ENCODE measurements around the gene PCDHB9.
"Not testable (repeated sequence)": the region's sequence is repeated elsewhere in the genome, so short reads cannot be mapped to it uniquely, and the experiment has no call there.

The PCDHB9 gene

DNA sequence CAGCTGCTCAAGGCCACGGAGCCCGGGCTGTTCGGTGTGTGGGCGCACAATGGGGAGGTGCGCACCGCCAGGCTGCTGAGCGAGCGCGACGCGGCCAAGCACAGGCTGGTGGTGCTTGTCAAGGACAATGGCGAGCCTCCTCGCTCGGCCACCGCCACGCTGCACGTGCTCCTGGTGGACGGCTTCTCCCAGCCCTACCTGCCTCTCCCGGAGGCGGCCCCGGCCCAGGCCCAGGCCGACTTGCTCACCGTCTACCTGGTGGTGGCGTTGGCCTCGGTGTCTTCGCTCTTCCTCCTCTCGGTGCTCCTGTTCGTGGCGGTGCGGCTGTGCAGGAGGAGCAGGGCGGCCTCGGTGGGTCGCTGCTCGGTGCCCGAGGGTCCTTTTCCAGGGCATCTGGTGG lies 2.2 kb downstream of the PCDHB9 start:
- DNase-seq: not testable (repeated sequence)

DNA sequence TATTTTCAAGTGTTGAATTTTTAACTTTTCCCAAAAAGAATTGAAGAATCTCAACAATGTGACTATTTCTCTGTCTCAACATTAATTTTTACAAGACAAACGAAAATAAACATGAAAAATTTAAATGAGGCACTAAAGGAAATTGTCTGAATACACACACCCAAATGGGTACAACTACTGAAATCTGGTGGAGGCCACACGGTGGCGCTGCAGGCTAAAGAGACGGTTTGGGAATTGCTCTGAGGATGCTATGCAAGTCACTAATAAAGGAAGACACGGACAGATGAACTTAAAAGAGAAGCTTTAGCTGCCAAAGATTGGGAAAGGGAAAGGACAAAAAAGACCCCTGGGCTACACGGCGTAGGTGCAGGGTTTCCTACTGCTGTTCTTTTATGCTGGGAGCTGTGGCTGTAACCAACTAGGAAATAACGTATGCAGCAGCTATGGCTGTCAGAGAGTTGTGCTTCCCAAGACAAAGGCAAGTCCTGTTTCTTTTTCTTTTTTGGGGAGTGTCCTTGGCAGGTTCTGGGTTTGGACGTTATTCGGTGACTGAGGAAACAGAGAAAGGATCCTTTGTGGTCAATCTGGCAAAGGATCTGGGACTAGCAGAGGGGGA lies 5.3 kb downstream of the PCDHB9 start, which contains the start of gene PCDHB10:
Gene PCDHB10, plus strand, starts transcription at position 244 of the 616 bp plus-strand sequence. Its CDS starts 200 bp downstream, at position 444.
- peak; percentile 8 for DNase-seq

DNA sequence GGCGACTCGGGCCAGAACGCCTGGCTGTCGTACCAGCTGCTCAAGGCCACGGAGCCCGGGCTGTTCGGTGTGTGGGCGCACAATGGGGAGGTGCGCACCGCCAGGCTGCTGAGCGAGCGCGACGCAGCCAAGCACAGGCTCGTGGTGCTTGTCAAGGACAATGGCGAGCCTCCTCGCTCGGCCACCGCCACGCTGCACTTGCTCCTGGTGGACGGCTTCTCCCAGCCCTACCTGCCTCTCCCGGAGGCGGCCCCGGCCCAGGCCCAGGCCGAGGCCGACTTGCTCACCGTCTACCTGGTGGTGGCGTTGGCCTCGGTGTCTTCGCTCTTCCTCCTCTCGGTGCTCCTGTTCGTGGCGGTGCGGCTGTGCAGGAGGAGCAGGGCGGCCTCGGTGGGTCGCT lies 7.4 kb downstream of the PCDHB9 start:
- DNase-seq: not testable (repeated sequence)

DNA sequence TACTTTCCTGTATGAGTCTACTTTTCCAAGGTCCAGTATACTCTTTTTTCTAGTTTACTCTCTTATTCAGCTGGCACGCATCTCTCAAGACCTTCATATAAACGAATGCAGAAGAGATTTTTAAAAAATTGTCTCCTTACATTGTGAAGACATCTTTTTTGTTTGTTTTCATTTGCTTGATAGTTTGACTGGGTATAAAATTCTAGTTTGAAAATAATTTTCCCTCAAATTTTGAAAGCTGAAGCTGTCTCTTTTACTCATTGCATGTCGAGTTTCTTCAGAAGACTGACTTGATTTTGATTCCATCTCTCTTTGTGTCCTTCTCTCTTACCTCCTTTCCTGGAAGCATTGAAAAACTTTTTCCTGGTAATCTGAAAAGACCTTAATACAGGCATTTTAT lies 9.4 kb downstream of the PCDHB9 start:
- no peak for DNase-seq

DNA sequence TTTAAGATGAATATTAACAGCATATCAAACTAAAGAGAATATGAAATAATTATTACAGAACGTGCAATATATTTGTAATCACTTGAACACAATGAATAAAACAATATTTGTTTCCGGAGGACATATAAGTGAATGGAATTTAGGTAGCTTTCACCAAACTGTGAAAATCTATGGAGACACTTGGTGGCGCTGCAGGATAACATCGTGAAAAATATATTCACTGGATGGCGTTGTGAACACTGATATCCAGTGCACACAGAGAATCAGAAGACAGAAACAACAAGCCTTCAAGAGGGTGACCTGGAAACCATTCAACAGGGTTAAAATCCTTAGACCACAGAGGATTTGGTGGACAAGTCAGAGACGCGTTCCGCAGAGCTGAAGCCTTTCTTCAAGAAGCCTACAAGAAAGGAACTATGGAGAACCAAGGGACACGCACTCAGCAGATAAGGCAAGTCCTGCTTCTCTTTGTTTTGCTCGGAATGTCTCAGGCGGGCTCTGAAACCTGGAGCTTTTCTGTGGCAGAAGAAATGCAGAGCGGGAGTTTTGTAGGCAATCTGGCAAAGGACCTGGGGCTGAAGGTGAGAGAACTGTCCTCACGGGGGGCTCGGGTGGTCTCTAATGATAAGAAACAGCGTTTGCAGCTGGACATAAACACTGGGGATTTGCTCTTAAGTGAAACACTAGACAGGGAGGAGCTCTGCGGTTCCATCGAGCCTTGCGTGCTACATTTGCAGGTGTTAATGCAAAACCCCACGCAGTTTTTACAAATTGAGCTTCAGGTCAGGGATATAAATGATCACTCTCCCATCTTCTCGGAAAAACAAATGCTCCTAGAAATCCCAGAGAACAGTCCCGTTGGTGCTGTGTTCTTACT lies 12.6 kb downstream of the PCDHB9 start, which contains the start of gene PCDHB11:
Gene PCDHB11, plus strand, starts transcription at position 269 of the 877 bp plus-strand sequence. Its CDS starts 148 bp downstream, at position 417.
- no peak for DNase-seq

DNA sequence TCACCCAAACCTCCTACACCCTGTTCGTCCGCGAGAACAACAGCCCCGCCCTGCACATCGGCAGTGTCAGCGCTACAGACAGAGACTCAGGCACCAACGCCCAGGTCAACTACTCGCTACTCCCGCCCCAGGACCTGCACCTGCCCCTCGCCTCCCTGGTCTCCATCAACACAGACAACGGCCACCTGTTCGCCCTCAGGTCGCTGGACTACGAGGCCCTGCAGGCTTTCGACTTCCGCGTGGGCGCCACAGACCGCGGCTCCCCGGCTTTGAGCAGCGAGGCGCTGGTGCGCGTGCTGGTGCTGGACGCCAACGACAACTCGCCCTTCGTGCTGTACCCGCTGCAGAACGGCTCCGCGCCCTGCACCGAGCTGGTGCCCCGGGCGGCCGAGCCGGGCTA lies 14.2 kb downstream of the PCDHB9 start:
- DNase-seq: not testable (repeated sequence)

DNA sequence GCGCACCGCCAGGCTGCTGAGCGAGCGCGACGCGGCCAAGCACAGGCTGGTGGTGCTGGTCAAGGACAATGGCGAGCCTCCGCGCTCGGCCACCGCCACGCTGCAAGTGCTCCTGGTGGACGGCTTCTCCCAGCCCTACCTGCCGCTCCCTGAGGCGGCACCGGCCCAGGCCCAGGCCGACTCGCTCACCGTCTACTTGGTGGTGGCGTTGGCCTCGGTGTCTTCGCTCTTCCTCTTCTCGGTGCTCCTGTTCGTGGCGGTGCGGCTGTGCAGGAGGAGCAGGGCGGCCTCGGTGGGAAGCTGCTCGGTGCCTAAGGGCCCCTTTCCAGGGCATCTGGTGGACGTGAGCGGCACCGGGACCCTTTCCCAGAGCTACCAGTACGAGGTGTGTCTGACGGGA lies 14.7 kb downstream of the PCDHB9 start:
- not testable (repeated sequence) for DNase-seq

DNA sequence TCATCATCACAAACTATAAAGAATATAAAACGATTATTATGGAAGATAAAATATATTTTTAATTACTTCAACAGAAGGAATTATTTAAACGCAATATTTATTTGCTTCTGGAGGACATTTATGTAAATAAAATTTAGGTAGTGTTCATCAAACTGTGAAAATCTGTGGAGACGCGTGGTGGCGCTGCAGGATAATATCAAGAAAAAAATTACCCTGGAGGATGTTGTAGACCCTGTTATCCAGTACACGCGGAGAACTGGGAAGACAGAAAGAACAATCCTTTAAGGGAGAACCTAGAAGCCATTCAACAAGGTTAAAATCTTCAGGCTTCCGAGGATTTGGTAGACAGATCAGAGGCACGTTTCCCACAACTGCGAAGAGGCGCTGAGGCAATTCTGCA lies 21.5 kb downstream of the PCDHB9 start, which contains the start of gene PCDHB12:
Gene PCDHB12, plus strand, starts transcription at position 242 of the 400 bp plus-strand sequence. CDS start 189 bp downstream, outside the sequence.
- no peak for DNase-seq

DNA sequence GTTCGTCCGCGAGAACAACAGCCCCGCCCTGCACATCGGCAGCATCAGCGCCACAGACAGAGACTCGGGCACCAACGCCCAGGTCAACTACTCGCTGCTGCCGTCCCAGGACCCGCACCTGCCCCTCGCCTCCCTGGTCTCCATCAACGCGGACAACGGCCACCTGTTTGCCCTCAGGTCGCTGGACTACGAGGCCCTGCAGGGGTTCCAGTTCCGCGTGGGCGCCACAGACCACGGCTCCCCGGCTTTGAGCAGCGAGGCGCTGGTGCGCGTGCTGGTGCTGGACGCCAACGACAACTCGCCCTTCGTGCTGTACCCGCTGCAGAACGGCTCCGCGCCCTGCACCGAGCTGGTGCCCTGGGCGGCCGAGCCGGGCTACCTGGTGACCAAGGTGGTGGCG lies 23.3 kb downstream of the PCDHB9 start:
- not testable (repeated sequence) for DNase-seq

DNA sequence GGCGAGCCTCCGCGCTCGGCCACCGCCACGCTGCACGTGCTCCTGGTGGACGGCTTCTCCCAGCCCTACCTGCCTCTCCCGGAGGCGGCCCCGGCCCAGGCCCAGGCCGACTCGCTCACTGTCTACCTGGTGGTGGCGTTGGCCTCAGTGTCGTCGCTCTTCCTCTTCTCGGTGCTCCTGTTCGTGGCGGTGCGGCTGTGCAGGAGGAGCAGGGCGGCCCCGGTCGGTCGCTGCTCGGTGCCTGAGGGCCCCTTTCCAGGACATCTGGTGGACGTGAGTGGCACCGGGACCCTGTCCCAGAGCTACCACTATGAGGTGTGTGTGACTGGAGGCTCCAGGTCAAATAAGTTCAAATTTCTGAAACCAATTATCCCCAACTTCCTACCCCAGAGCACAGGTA lies 23.9 kb downstream of the PCDHB9 start:
- not testable (repeated sequence) for DNase-seq

DNA sequence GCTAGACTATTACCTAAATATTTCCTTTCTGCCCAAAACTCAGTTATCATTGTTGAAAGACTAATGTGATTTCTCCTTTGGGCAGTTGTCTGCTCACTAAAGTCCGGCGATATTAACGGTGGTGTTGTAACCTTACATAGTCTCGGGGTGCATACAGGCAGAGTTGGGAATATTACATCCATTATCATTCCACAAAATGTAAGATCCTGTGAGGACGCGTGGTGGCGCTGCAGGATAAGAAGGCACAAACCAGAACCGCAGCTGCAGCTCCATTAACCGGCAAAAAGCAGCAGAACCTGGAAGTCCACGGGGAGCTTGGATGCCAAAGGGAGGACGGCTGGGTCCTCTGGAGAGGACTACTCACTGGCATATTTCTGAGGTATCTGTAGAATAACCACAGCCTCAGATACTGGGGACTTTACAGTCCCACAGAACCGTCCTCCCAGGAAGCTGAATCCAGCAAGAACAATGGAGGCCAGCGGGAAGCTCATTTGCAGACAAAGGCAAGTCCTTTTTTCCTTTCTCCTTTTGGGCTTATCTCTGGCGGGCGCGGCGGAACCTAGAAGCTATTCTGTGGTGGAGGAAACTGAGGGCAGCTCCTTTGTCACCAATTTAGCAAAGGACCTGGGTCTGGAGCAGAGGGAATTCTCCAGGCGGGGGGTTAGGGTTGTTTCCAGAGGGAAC lies 26.8 kb downstream of the PCDHB9 start, which contains the start of gene PCDHB13:
Gene PCDHB13, plus strand, starts transcription at position 264 of the 684 bp plus-strand sequence. Its CDS starts 205 bp downstream, at position 469.
- peak; percentile 5 for DNase-seq

DNA sequence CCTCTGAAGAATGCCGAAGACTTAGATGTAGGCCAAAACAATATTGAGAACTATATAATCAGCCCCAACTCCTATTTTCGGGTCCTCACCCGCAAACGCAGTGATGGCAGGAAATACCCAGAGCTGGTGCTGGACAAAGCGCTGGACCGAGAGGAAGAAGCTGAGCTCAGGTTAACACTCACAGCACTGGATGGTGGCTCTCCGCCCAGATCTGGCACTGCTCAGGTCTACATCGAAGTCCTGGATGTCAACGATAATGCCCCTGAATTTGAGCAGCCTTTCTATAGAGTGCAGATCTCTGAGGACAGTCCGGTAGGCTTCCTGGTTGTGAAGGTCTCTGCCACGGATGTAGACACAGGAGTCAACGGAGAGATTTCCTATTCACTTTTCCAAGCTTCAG lies 27.6 kb downstream of the PCDHB9 start:
- not testable (repeated sequence) for DNase-seq

DNA sequence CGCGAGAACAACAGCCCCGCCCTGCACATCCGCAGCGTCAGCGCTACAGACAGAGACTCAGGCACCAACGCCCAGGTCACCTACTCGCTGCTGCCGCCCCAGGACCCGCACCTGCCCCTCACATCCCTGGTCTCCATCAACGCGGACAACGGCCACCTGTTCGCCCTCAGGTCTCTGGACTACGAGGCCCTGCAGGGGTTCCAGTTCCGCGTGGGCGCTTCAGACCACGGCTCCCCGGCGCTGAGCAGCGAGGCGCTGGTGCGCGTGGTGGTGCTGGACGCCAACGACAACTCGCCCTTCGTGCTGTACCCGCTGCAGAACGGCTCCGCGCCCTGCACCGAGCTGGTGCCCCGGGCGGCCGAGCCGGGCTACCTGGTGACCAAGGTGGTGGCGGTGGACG lies 28.5 kb downstream of the PCDHB9 start:
- not testable (repeated sequence) for DNase-seq

DNA sequence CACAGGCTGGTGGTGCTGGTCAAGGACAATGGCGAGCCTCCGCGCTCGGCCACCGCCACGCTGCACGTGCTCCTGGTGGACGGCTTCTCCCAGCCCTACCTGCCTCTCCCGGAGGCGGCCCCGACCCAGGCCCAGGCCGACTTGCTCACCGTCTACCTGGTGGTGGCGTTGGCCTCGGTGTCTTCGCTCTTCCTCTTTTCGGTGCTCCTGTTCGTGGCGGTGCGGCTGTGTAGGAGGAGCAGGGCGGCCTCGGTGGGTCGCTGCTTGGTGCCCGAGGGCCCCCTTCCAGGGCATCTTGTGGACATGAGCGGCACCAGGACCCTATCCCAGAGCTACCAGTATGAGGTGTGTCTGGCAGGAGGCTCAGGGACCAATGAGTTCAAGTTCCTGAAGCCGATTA lies 29.1 kb downstream of the PCDHB9 start:
- not testable (repeated sequence) for DNase-seq

DNA sequence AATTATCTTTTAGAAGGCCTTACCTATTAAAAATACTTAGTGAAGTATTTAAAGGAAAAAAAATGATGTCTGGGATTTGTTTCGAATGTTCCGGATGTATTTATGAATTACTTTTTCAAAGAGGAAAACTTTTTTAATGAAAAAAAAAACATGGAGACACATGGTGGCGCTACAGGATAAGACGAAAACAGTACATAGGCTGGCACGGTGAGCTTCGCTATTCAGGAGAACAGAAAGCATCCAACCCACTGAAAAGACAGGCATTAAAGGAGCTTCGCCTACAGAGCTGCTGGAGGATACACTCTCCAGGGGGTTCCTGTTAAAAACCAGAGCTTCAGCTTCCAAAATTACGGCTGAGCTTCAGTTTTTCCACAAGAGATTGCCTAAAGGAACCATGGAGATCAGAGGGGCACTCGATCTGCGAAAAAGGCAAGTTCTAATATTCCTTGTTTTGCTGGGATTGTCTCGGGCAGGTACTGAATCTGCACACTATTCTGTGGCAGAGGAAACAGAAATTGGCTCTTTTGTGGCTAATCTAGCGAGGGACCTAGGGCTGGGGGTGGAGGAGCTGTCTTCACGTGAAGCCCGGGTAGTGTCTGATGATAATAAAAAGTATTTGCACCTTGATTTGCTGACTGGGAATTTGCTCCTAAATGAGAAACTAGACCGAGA lies 36.3 kb downstream of the PCDHB9 start, which contains the start of gene PCDHB14:
Gene PCDHB14, plus strand, starts transcription at position 232 of the 672 bp plus-strand sequence. Its CDS starts 163 bp downstream, at position 395.
- no peak for DNase-seq

DNA sequence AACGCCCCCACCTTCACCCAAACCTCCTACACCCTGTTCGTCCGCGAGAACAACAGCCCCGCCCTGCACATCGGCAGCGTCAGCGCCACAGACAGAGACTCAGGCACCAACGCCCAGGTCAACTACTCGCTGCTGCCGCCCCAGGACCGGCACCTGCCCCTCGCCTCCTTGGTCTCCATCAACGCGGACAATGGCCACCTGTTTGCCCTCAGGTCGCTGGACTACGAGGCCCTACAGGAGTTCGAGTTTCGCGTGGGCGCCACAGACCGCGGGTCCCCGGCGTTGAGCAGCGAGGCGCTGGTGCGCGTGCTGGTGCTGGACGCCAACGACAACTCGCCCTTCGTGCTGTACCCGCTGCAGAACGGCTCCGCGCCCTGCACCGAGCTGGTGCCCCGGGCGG lies 37.9 kb downstream of the PCDHB9 start:
- DNase-seq: not testable (repeated sequence)

DNA sequence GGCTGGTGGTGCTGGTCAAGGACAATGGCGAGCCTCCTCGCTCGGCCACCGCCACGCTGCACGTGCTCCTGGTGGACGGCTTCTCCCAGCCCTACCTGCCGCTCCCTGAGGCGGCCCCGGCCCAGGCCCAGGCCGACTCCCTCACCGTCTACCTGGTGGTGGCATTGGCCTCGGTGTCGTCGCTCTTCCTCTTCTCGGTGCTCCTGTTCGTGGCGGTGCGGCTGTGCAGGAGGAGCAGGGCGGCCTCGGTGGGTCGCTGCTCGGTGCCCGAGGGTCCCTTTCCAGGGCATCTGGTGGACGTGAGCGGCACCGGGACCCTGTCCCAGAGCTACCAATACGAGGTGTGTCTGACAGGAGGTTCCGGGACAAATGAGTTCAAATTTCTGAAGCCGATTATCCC lies 38.5 kb downstream of the PCDHB9 start:
- not testable (repeated sequence) for DNase-seq

DNA sequence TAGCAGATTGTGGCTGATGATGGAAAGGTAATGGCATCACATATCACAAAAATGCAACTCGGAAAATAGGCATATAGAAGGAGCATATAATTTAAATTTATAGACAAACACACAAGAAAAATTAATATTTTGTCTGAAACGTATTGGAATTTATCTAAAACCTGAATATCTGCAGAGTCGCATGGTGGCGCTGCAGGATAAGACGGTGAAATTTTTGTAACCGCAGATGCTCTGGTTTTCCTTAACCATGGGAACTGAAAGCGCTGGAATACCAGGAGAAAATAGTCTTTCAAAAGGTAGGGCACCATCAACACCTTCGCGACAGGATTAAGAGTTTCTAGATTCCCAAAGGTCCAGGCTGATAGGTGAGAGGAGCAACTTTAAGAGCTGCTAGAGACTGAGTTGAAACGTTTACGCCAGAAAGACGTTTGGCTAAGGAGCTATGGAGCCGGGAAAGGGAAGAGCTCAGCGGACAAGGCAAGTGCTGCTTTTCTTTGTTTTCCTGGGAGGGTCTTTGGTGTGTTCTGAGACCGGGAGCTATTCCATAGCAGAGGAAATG lies 47.2 kb downstream of the PCDHB9 start:
- DNase-seq: no peak

DNA sequence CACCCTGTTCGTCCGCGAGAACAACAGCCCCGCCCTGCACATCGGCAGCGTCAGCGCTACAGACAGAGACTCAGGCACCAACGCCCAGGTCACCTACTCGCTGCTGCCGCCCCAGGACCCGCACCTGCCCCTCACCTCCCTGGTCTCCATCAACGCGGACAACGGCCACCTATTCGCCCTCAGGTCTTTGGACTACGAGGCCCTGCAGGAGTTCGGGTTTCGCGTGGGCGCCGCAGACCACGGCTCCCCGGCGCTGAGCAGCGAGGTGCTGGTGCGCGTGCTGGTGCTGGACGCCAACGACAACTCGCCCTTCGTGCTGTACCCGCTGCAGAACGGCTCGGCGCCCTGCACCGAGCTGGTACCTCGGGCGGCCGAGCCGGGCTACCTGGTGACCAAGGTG lies 49.0 kb downstream of the PCDHB9 start:
- not testable (repeated sequence) for DNase-seq

DNA sequence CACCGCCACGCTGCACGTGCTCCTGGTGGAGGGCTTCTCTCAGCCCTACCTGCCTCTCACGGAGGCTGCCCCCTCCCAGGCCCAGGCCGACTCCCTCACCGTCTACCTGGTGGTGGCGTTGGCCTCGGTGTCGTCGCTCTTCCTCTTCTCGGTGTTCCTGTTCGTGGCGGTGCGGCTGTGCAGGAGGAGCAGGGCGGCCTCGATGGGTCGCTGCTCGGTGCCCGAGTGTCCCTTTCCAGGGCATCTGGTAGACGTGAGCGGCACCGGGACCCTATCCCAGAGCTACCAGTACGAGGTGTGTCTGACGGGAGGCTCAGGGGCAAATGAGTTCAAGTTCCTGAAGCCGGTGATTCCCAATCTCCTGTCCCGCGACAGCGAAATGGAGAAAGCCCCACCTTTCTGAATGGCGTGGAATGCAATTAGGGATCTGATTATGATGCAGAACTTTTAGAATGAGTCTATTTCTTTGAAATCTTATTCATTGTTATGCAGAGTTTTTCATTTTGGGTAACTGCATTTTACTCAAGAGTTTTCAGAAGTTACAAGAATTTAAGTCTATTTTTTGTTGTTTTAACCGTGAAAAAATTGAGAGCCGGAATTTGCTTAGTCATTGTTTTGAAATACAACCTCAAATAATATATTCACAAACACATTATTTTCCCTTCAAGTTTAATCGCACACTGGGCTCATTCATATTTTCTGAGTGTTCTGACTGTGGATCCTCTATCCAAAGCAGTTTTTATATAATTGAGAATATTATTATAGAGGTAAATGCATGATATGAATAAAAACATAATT lies 49.8 kb downstream of the PCDHB9 start:
- DNase-seq: no peak

Measured in stimulated activated CD4-positive, alpha-beta T cell treated with anti-CD3 and anti-CD28 coated beads, Interleukin-12 subunit alpha, Interleukin-12 subunit beta, amount 100 ng/mL, for 4 hours (primary cell).